Fibroblast of gingiva (primary cell): ENCODE data around the gene RAD21L1.
A peak's percentile ranks its signal among the peaks of the same experiment; 100 is the strongest.

ENCODE experiments used
- DNase-seq: peaks from one replicate; pipeline ENCODE4 v3.0.0-alpha.2; 2011; ENCODE audit warnings: low read depth

RAD21L1 gene

GRCh38 chr20:1296117-1296610 lies 70.3 kb downstream of the RAD21L1 start:
- no peak for DNase-seq

GRCh38 chr20:1296922-1297321 lies 71.1 kb downstream of the RAD21L1 start:
- no peak for DNase-seq

- no peak for DNase-seq
Measured at GRCh38 chr20:1297486-1297885, 71.6 kb downstream of the RAD21L1 start.

GRCh38 chr20:1298166-1298565 lies 72.3 kb downstream of the RAD21L1 start:
- DNase-seq, result no peak

- no peak for DNase-seq
Measured at GRCh38 chr20:1298888-1299511, 73.2 kb downstream of the RAD21L1 start.

GRCh38 chr20:1299522-1299921 lies 73.7 kb downstream of the RAD21L1 start:
- no peak for DNase-seq

- DNase-seq, result no peak
Measured at GRCh38 chr20:1300083-1300840, 74.4 kb downstream of the RAD21L1 start.

- peak; percentile 14 for DNase-seq
Measured at GRCh38 chr20:1301031-1301529, 75.2 kb downstream of the RAD21L1 start.

- DNase-seq, result no peak
Measured at GRCh38 chr20:1302685-1303541, 77.1 kb downstream of the RAD21L1 start.

GRCh38 chr20:1304710-1305515 lies 79.1 kb downstream of the RAD21L1 start:
- no peak for DNase-seq
